HEK293 (cell line): ENCODE results near the gene ARHGAP26.

Experiments
- CTCF ChIA-PET: fragments of 350-600 bp; formaldehyde crosslinking; extraction: SDS; loops from one replicate; lab custom pipeline; 2021; ENCODE audit warnings: antibody characterized with exemption; lab: Yijun Ruan, JAX
- POLR2A ChIA-PET: fragments of 300-600 bp; formaldehyde crosslinking; extraction: SDS; loops from one replicate; lab custom pipeline; 2020; ENCODE audit warnings: antibody characterized with exemption, inconsistent platforms; lab: Yijun Ruan, JAX
- H3K27ac ChIP-seq: fragments of 200-500 bp; sonication (Bioruptor generic); 2 replicates; pipeline ENCODE4 v1.5.1; 2014; ENCODE audit warnings: low read depth, low read length, control low read depth, inconsistent platforms; ENCODE audit errors: extremely low read depth
- H3K36me3 ChIP-seq, 2 experiments: fragments of 200-500 bp in 1 of 2; sonication (Bioruptor generic) in 1 of 2; 1 replicate in 1 of 2; 2 replicates in 1 of 2; pipeline ENCODE4 v1.5.1; 2014 to 2017; ENCODE audit warnings: inconsistent platforms in 2 of 2, low read length in 2 of 2; ENCODE audit not compliant: control insufficient read depth in 2 of 2, insufficient read depth in 1 of 2
- H3K4me1 ChIP-seq: fragments of 200-500 bp; sonication (Bioruptor generic); 2 replicates; pipeline ENCODE4 v1.5.1; 2014; ENCODE audit warnings: mild to moderate bottlenecking, low read length, inconsistent platforms; ENCODE audit not compliant: control insufficient read depth, insufficient read depth
- H3K4me3 ChIP-seq: 2 replicates; pipeline ENCODE4 v1.5.1; 2011; ENCODE audit warnings: low read depth, mild to moderate bottlenecking, control low read depth, low read length, moderate library complexity
- H3K9me3 ChIP-seq: fragments of 200-500 bp; sonication (Bioruptor generic); 2 replicates; pipeline ENCODE4 v1.5.1; 2014; ENCODE audit warnings: low read depth, low read length, inconsistent platforms; ENCODE audit not compliant: control insufficient read depth, insufficient read depth
- BCL6B ChIP-seq: fragments of 450-650 bp; formaldehyde crosslinking; IDR thresholded peaks from 2 replicates; pipeline ENCODE4 v1.5.1; 2017; ENCODE audit warnings: missing biosample characterization, missing genetic modification characterization
- HOXC10 ChIP-seq: sonication (generic); formaldehyde crosslinking; IDR thresholded peaks from 2 replicates; pipeline ENCODE4 v1.8.1; 2023; ENCODE audit warnings: mild to moderate bottlenecking, missing genetic modification reagents
- WT1 ChIP-seq: fragments of 450-650 bp; formaldehyde crosslinking; IDR thresholded peaks from 2 replicates; pipeline ENCODE4 v1.5.1; 2016; ENCODE audit warnings: missing biosample characterization, missing genetic modification characterization
- ZNF112 ChIP-seq: fragments of 450-650 bp; formaldehyde crosslinking; IDR thresholded peaks from 2 replicates; pipeline ENCODE4 v1.5.0; 2017; ENCODE audit warnings: missing biosample characterization, missing genetic modification characterization
- ZNF114 ChIP-seq: fragments of 450-650 bp; formaldehyde crosslinking; IDR thresholded peaks from 2 replicates; pipeline ENCODE4 v1.5.0; 2017; ENCODE audit warnings: missing biosample characterization, missing genetic modification characterization
- ZNF140 ChIP-seq: fragments of 450-650 bp; formaldehyde crosslinking; IDR thresholded peaks from 2 replicates; pipeline ENCODE4 v1.5.1; 2016; ENCODE audit warnings: missing biosample characterization, missing genetic modification characterization
- ZNF16 ChIP-seq: fragments of 450-650 bp; formaldehyde crosslinking; IDR thresholded peaks from 2 replicates; pipeline ENCODE4 v1.5.1; 2016; ENCODE audit warnings: low read depth, missing biosample characterization, missing genetic modification characterization
- ZNF248 ChIP-seq: fragments of 450-650 bp; formaldehyde crosslinking; IDR thresholded peaks from 2 replicates; pipeline ENCODE4 v1.5.1; 2017; ENCODE audit warnings: missing biosample characterization, missing genetic modification characterization
- ZNF335 ChIP-seq: fragments of 450-650 bp; formaldehyde crosslinking; conservative IDR thresholded peaks from 2 replicates; pipeline ENCODE4 v1.5.1; 2016; ENCODE audit warnings: missing biosample characterization, missing genetic modification characterization
- ZNF366 ChIP-seq: fragments of 450-650 bp; formaldehyde crosslinking; conservative IDR thresholded peaks from 2 replicates; pipeline ENCODE4 v1.5.1; 2016; ENCODE audit warnings: missing biosample characterization, missing genetic modification characterization
- ZNF394 ChIP-seq: fragments of 450-650 bp; formaldehyde crosslinking; IDR thresholded peaks from 2 replicates; pipeline ENCODE4 v1.5.1; 2016; ENCODE audit warnings: missing biosample characterization, missing genetic modification characterization, mild to moderate bottlenecking, moderate library complexity, borderline replicate concordance
- ZNF449 ChIP-seq: fragments of 450-650 bp; formaldehyde crosslinking; IDR thresholded peaks from 2 replicates; pipeline ENCODE4 v1.5.1; 2017; ENCODE audit warnings: missing biosample characterization, mild to moderate bottlenecking, missing genetic modification characterization, moderate library complexity
- ZNF48 ChIP-seq: fragments of 450-650 bp; formaldehyde crosslinking; IDR thresholded peaks from 2 replicates; pipeline ENCODE4 v1.5.1; 2016; ENCODE audit warnings: missing biosample characterization, missing genetic modification characterization
- ZNF513 ChIP-seq: fragments of 450-650 bp; IDR thresholded peaks from 2 replicates; pipeline ENCODE4 v1.5.1; 2018; ENCODE audit warnings: missing biosample characterization, missing genetic modification characterization
- ZNF558 ChIP-seq: fragments of 450-650 bp; formaldehyde crosslinking; IDR thresholded peaks from 2 replicates; pipeline ENCODE4 v1.5.1; 2016; ENCODE audit warnings: missing biosample characterization, missing genetic modification characterization
- ZNF701 ChIP-seq: fragments of 450-650 bp; formaldehyde crosslinking; IDR thresholded peaks from 2 replicates; pipeline ENCODE4 v1.5.1; 2016; ENCODE audit warnings: missing biosample characterization, missing genetic modification characterization
- ZNF747 ChIP-seq: fragments of 450-650 bp; formaldehyde crosslinking; IDR thresholded peaks from 2 replicates; pipeline ENCODE4 v1.5.1; 2016; ENCODE audit warnings: missing biosample characterization, missing genetic modification characterization
- ZNF830 ChIP-seq: fragments of 450-650 bp; IDR thresholded peaks from 2 replicates; pipeline ENCODE4 v1.5.0; 2018; ENCODE audit warnings: missing biosample characterization, missing genetic modification characterization, low read depth, mild to moderate bottlenecking, moderate library complexity
- TF ChIP-seq, protein P1 (sequence below): fragments of 450-650 bp; formaldehyde crosslinking; IDR thresholded peaks from 2 replicates; pipeline ENCODE4 v1.5.0; 2017; ENCODE audit warnings: missing biosample characterization, missing genetic modification characterization, borderline replicate concordance
- TF ChIP-seq, protein P2 (sequence below): fragments of 450-650 bp; formaldehyde crosslinking; IDR thresholded peaks from 2 replicates; pipeline ENCODE4 v1.5.1; 2016; ENCODE audit warnings: missing biosample characterization, missing genetic modification characterization

The ARHGAP26 gene

GRCh38 chr5:142954455-142954854 lies 184.3 kb downstream of the ARHGAP26 start (continued):
- no peak for TF ChIP-seq BCL6B (tag by site-specific recombination)
- no peak for TF ChIP-seq ZNF449
- no peak for TF ChIP-seq ZNF513 (tag by site-specific recombination)
- TF ChIP-seq ZNF394 (tag by site-specific recombination), result no peak
- TF ChIP-seq, protein P1, sequence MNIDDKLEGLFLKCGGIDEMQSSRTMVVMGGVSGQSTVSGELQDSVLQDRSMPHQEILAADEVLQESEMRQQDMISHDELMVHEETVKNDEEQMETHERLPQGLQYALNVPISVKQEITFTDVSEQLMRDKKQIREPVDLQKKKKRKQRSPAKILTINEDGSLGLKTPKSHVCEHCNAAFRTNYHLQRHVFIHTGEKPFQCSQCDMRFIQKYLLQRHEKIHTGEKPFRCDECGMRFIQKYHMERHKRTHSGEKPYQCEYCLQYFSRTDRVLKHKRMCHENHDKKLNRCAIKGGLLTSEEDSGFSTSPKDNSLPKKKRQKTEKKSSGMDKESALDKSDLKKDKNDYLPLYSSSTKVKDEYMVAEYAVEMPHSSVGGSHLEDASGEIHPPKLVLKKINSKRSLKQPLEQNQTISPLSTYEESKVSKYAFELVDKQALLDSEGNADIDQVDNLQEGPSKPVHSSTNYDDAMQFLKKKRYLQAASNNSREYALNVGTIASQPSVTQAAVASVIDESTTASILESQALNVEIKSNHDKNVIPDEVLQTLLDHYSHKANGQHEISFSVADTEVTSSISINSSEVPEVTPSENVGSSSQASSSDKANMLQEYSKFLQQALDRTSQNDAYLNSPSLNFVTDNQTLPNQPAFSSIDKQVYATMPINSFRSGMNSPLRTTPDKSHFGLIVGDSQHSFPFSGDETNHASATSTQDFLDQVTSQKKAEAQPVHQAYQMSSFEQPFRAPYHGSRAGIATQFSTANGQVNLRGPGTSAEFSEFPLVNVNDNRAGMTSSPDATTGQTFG (tag by site-specific recombination), result no peak
- TF ChIP-seq ZNF16 (tag by site-specific recombination), result no peak
- no peak for TF ChIP-seq ZNF48 (tag by site-specific recombination)

GRCh38 chr5:142955628-142956027 lies 185.5 kb downstream of the ARHGAP26 start:
- TF ChIP-seq HOXC10 (CRISPR knock-in tag), result no peak
- no peak for TF ChIP-seq ZNF747 (tag by site-specific recombination)
- TF ChIP-seq, protein P1 (tag by site-specific recombination), result no peak
- TF ChIP-seq ZNF366, result no peak
- no peak for TF ChIP-seq ZNF335 (tag by site-specific recombination)
- no peak for TF ChIP-seq WT1 (tag by site-specific recombination)
- H3K4me1 ChIP-seq, result no peaks in the 10 kb centered on the region
- no peak overlapping the region for H3K4me3 ChIP-seq
- ChIA-PET POLR2A (no interaction called here), CTCF (interaction anchor here (0.6 kb wide), 2 partner anchors 196 to 650 kb away, joined by 3 read pairs; no protein-coding TSS in a partner anchor)
- no peaks in the 10 kb centered on the region for H3K9me3 ChIP-seq
- H3K36me3 ChIP-seq, result no peaks in the 10 kb centered on the region
- H3K27ac ChIP-seq, result no peak overlapping the region

DNA sequence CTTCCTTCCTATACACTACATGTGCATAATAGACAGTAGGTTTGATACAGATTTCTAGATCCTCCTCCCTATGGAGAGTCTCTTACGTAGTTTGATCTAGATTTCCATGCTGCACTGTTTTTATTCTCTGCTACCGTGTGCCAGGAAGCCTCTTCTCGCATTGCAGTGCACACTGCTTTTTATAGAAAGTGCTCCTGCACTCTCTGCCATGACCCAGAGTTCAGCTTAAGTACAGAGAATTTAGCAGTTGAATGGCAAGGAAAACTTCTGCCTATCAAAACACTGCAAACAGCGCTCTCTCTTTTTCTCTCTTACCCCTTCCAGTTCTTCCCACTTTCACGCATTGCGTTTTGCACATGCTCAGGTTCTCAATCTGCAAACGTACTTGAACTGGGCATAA lies 187.4 kb downstream of the ARHGAP26 start:
- Histone ChIP-seq H3K9me3 (no peaks in the 10 kb centered on the region), H3K36me3 (no peaks in the 10 kb centered on the region), H3K4me1 (no peaks in the 10 kb centered on the region), H3K27ac (no peak overlapping the region), H3K4me3 (no peak overlapping the region)
- ChIA-PET CTCF (interaction anchor here (1.5 kb wide), 1 partner anchor 14 kb away, joined by 3 read pairs; no protein-coding TSS in a partner anchor), POLR2A (no interaction called here)
- TF ChIP-seq, protein P2, sequence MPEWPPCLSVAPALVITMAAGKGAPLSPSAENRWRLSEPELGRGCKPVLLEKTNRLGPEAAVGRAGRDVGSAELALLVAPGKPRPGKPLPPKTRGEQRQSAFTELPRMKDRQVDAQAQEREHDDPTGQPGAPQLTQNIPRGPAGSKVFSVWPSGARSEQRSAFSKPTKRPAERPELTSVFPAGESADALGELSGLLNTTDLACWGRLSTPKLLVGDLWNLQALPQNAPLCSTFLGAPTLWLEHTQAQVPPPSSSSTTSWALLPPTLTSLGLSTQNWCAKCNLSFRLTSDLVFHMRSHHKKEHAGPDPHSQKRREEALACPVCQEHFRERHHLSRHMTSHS, result no peak
- no peak for TF ChIP-seq ZNF112 (tag by site-specific recombination)
- no peak for TF ChIP-seq ZNF701
- no peak for TF ChIP-seq ZNF558
- TF ChIP-seq ZNF830 (tag by site-specific recombination), result no peak
- TF ChIP-seq ZNF140 (tag by site-specific recombination), result no peak
- no peak for TF ChIP-seq ZNF114
- no peak for TF ChIP-seq ZNF248
